Karpas-422 (cell line): ENCODE results near the gene AGRN. TPM values are rescaled to one million over a fixed set of nuclear protein-coding genes. Genes with fewer than 3 reads are reported as not detected.

Experiments used
- DNase-seq: peaks from one replicate; pipeline ENCODE4 v3.0.0-alpha.2; 2015
- H2AFZ ChIP-seq: fragments of 200-600 bp; sonication (generic); 2 replicates; pipeline ENCODE4 v1.6.1; 2014; ENCODE audit warnings: antibody characterized with exemption, low read length, mixed read lengths
- H3K27ac ChIP-seq: fragments of 200-600 bp; sonication (generic); 2 replicates; pipeline ENCODE4 v1.5.1; 2014; ENCODE audit warnings: mild to moderate bottlenecking, low read length, moderate library complexity
- H3K27me3 ChIP-seq: fragments of 200-600 bp; sonication (generic); 2 replicates; pipeline ENCODE4 v1.6.1; 2014; ENCODE audit warnings: low read length, mixed read lengths
- H3K36me3 ChIP-seq: fragments of 200-600 bp; sonication (generic); 2 replicates; pipeline ENCODE4 v1.6.1; 2014; ENCODE audit warnings: low read length, mixed read lengths; ENCODE audit not compliant: insufficient read depth
- H3K4me1 ChIP-seq: fragments of 200-600 bp; sonication (generic); 2 replicates; pipeline ENCODE4 v1.6.1; 2014; ENCODE audit warnings: mild to moderate bottlenecking, low read length, mixed read lengths
- H3K4me2 ChIP-seq: fragments of 200-600 bp; sonication (generic); 2 replicates; pipeline ENCODE4 v1.6.1; 2014; ENCODE audit warnings: low read length, low read depth, mild to moderate bottlenecking; ENCODE audit not compliant: poor library complexity, severe bottlenecking
- H3K4me3 ChIP-seq: fragments of 200-600 bp; sonication (generic); 2 replicates; pipeline ENCODE4 v1.5.1; 2014; ENCODE audit warnings: mild to moderate bottlenecking, antibody characterized with exemption, low read length, mixed read lengths
- H3K79me2 ChIP-seq: fragments of 200-600 bp; sonication (generic); 2 replicates; pipeline ENCODE4 v1.6.1; 2014; ENCODE audit warnings: mild to moderate bottlenecking, low read length, mixed read lengths
- H3K9ac ChIP-seq: fragments of 200-600 bp; sonication (generic); 2 replicates; pipeline ENCODE4 v1.6.0; 2014; ENCODE audit warnings: low read length
- H3K9me2 ChIP-seq: fragments of 200-600 bp; sonication (generic), shearing (Covaris generic); replicated peaks from 2 replicates; pipeline ENCODE4 v1.6.0; 2014; ENCODE audit warnings: mild to moderate bottlenecking, low read length, moderate library complexity; ENCODE audit not compliant: insufficient read depth
- H3K9me3 ChIP-seq: fragments of 300-700, 200-600 bp; sonication (generic); 2 replicates; pipeline ENCODE4 v1.6.1; 2014; ENCODE audit warnings: low read length, mixed read lengths
- H4K20me1 ChIP-seq: fragments of 200-600 bp; sonication (generic); 2 replicates; pipeline ENCODE4 v1.6.1; 2014; ENCODE audit warnings: mild to moderate bottlenecking, antibody characterized with exemption, low read length, low read depth; ENCODE audit not compliant: insufficient read depth
- total RNA-seq: library from RNA; depleted of rRNA; stranded (reverse); fragments of >200 nt; shearing (Covaris generic); gene quantifications from 2 replicates; pipeline ENCODE4 v1.2.3, GENCODE V29; 2014; ENCODE audit warnings: low replicate concordance

Gene AGRN
- total RNA-seq, 1 experiment from 2014 or later = 2.4 TPM

DNA sequence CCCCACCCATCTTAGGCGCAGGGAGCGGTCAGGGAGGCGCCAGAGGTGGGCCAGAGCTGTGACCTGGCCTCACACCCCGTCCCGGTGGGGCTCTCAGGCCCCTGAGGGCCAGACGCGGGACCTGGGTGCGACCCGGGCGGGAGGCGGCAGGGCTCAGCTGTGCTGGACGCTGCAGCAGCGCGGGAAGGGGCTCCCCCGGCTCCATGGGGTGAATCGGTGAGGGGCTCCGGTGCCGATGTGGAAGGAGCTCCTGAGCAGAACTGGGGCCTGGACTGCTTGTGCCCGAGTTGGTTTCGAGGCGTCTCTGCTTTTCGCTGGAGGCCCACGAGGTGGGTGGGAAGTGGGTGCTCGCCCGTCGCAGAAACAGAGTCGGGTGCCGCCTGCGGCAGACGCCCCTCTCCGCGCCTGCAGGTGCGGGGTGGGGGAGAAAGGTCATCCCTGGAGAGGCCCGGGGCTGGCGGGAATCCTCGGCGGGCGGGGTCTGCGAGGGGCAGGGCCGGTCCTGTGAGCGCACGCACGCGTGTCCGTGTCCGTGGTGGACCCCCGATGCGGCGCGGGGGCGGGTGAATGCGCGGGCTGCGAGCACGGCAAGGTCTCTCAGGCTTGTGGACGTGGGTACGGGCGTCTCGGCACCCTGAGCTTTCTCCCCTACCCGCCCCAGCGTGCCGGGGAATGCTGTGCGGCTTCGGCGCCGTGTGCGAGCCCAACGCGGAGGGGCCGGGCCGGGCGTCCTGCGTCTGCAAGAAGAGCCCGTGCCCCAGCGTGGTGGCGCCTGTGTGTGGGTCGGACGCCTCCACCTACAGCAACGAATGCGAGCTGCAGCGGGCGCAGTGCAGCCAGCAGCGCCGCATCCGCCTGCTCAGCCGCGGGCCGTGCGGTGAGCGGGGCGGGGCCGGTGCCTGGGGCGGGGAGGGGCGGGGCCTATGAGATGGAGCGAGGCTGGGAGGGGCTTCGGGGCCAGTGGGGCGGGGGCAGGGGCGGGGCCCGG is 20.4 kb downstream of the AGRN start:
- Histone ChIP-seq H3K9ac (no peak overlapping the region), H4K20me1 (peaks cover 39% of the 10 kb centered on the region; the same call in 1 of the 2 replicates), H3K9me2 (no peaks in the 10 kb centered on the region), H3K4me2 (no peak overlapping the region), H3K36me3 (no peaks in the 10 kb centered on the region), H3K27ac (no peak overlapping the region), H2AFZ (no peak overlapping the region), H3K27me3 (no peaks in the 10 kb centered on the region), H3K4me1 (peaks cover 5% of the 10 kb centered on the region), H3K9me3 (no peaks in the 10 kb centered on the region), H3K79me2 (no peaks in the 10 kb centered on the region), H3K4me3 (no peak overlapping the region)
- DNase-seq = peak; percentile 92

DNA sequence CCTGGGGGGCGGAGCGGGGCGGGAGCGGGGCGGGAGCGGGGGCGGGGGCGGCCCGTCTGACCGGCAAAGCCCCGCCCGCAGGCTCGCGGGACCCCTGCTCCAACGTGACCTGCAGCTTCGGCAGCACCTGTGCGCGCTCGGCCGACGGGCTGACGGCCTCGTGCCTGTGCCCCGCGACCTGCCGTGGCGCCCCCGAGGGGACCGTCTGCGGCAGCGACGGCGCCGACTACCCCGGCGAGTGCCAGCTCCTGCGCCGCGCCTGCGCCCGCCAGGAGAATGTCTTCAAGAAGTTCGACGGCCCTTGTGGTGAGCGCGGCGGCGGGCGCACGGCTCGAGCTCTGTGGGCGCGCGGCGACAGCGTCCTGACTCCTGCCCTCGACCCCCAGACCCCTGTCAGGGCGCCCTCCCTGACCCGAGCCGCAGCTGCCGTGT is 21.2 kb downstream of the AGRN start:
- DNase-seq = no peak
- Histone ChIP-seq H3K9me2 (no peaks in the 10 kb centered on the region), H3K4me2 (no peak overlapping the region), H4K20me1 (peaks cover 36% of the 10 kb centered on the region; the same call in 1 of the 2 replicates), H3K9ac (no peak overlapping the region), H2AFZ (no peak overlapping the region), H3K9me3 (no peaks in the 10 kb centered on the region), H3K27me3 (no peaks in the 10 kb centered on the region), H3K27ac (no peak overlapping the region), H3K4me1 (peaks cover 5% of the 10 kb centered on the region), H3K79me2 (no peaks in the 10 kb centered on the region), H3K4me3 (no peak overlapping the region), H3K36me3 (no peaks in the 10 kb centered on the region)

DNA sequence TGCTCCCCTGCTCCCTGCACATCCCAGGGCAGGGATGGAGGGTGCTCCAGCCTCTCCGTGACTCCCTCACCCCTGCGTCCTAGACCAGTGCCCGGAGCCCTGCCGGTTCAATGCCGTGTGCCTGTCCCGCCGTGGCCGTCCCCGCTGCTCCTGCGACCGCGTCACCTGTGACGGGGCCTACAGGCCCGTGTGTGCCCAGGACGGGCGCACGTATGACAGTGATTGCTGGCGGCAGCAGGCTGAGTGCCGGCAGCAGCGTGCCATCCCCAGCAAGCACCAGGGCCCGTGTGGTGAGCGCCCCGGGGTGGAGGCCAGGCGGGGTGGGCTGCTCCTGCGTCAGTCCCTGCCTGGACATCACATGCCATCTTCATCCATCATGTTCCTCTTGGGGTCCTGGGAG is 22.0 kb downstream of the AGRN start:
- Histone ChIP-seq H3K9ac (no peak overlapping the region), H3K4me1 (peaks cover 5% of the 10 kb centered on the region), H3K4me2 (no peak overlapping the region), H3K9me3 (no peaks in the 10 kb centered on the region), H3K9me2 (no peaks in the 10 kb centered on the region), H3K27ac (no peak overlapping the region), H3K27me3 (no peaks in the 10 kb centered on the region), H3K79me2 (no peaks in the 10 kb centered on the region), H3K4me3 (no peak overlapping the region), H2AFZ (no peak overlapping the region), H3K36me3 (no peaks in the 10 kb centered on the region), H4K20me1 (peaks cover 30% of the 10 kb centered on the region; the same call in 1 of the 2 replicates)
- DNase-seq = no peak

DNA sequence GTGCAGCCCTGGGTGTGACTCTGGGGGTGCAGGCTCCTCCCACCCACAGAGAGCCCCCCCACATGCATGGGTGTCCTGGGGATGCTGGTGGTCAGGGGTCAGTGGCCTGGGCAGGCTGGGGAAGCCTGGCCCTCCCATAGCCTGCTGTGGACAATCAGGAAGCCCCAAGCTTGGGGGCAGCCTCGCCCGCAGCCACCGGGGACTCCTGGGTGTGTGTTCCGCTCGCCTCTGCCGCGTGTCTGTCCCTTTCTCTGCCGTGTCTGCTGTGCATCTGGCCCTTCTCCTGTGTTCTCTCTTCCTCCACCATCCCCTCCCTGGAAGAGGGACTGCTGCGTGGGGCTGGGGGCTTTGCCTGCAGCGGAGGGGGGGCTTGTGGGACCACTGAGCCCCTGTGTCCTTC is 22.9 kb downstream of the AGRN start:
- no peaks in the 10 kb centered on the region for H3K79me2 ChIP-seq
- H2AFZ ChIP-seq = no peak overlapping the region
- H3K9me2 ChIP-seq = no peaks in the 10 kb centered on the region
- no peaks in the 10 kb centered on the region for H3K9me3 ChIP-seq
- H4K20me1 ChIP-seq = peaks cover 20% of the 10 kb centered on the region; the same call in 1 of the 2 replicates
- no peak overlapping the region for H3K9ac ChIP-seq
- no peaks in the 10 kb centered on the region for H3K36me3 ChIP-seq
- H3K27me3 ChIP-seq = no peaks in the 10 kb centered on the region
- H3K4me1 ChIP-seq = peaks cover 5% of the 10 kb centered on the region
- H3K4me3 ChIP-seq = no peak overlapping the region
- H3K27ac ChIP-seq = no peak overlapping the region
- H3K4me2 ChIP-seq = no peak overlapping the region
- DNase-seq = no peak

DNA sequence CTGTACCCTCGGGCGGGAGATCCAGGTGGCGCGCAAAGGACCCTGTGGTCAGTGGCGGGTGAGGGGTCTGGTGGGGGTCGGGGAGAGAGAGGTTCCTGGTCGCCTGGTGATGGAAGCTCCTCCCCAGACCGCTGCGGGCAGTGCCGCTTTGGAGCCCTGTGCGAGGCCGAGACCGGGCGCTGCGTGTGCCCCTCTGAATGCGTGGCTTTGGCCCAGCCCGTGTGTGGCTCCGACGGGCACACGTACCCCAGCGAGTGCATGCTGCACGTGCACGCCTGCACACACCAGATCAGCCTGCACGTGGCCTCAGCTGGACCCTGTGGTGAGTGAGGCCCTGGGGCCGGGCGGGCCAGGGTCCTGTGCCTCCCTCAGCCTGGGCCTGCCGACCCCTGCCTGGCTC is 23.5 kb downstream of the AGRN start:
- DNase-seq = no peak
- H3K9me3 ChIP-seq = no peaks in the 10 kb centered on the region
- no peak overlapping the region for H3K4me2 ChIP-seq
- H2AFZ ChIP-seq = no peak overlapping the region
- no peaks in the 10 kb centered on the region for H3K36me3 ChIP-seq
- H3K9ac ChIP-seq = no peak overlapping the region
- H3K4me1 ChIP-seq = peaks cover 5% of the 10 kb centered on the region
- H3K9me2 ChIP-seq = no peaks in the 10 kb centered on the region
- peaks cover 15% of the 10 kb centered on the region; the same call in 1 of the 2 replicates for H4K20me1 ChIP-seq
- H3K79me2 ChIP-seq = no peaks in the 10 kb centered on the region
- no peaks in the 10 kb centered on the region for H3K27me3 ChIP-seq
- no peak overlapping the region for H3K27ac ChIP-seq
- H3K4me3 ChIP-seq = no peak overlapping the region

DNA sequence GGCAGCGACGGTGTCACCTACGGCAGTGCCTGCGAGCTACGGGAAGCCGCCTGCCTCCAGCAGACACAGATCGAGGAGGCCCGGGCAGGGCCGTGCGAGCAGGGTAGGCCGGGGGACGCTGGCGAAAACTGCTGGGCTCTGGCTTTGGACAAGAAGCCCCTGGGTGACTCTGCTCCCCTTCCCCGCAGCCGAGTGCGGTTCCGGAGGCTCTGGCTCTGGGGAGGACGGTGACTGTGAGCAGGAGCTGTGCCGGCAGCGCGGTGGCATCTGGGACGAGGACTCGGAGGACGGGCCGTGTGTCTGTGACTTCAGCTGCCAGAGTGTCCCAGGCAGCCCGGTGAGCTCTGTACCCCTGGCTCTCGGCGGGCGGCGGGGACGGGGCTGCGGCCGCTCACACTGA is 24.0 kb downstream of the AGRN start:
- Histone ChIP-seq H4K20me1 (peaks cover 11% of the 10 kb centered on the region; the same call in 1 of the 2 replicates), H3K9me2 (no peaks in the 10 kb centered on the region), H3K4me3 (no peak overlapping the region), H3K4me1 (peaks cover 5% of the 10 kb centered on the region), H3K27ac (no peak overlapping the region), H3K36me3 (no peaks in the 10 kb centered on the region), H3K4me2 (no peak overlapping the region), H3K9ac (no peak overlapping the region), H3K9me3 (no peaks in the 10 kb centered on the region), H3K79me2 (no peaks in the 10 kb centered on the region), H2AFZ (no peak overlapping the region), H3K27me3 (no peaks in the 10 kb centered on the region)
- no peak for DNase-seq

DNA sequence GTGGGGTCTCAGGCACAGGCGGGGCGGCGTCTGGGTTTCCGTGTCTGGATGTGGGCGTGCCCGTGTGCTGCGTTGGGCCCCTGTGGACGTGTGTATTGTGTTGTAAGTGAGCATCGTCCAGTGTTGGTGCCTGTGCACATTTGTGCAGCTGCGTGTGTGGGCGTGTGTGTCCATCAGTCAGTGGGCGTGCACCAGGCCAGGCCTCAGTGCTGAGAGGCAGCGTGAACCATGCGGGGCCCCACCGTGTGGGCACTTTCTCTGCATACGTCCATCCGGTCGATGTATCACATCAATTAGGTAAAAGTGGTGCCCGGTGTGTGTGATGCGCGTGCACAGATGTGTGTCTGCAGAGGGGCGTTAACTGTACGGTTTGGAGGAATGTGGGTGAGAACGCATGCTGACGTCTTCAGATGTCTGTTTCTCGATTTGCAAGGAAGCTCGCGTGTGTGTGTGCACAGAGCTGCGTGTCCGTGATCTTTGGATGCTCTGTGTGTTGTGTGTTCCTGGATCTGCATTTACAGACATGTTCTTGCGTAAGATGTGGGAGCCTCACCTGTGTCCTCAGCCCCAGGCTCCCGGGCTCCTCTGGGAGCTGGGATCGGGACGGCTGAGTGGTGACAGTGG is 24.6 kb downstream of the AGRN start:
- peaks cover 5% of the 10 kb centered on the region for H3K4me1 ChIP-seq

DNA sequence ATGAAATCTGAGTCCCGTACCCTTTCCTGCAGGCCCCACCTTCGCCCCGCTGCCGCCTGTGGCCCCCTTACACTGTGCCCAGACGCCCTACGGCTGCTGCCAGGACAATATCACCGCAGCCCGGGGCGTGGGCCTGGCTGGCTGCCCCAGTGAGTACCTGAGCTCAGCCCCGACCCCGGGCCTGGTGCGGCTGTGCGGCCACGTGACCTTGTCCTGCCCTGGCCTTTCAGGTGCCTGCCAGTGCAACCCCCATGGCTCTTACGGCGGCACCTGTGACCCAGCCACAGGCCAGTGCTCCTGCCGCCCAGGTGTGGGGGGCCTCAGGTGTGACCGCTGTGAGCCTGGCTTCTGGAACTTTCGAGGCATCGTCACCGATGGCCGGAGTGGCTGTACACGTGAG is 25.2 kb downstream of the AGRN start:
- H3K9me3 ChIP-seq = no peaks in the 10 kb centered on the region
- H2AFZ ChIP-seq = no peak overlapping the region
- H3K4me1 ChIP-seq = peaks cover 5% of the 10 kb centered on the region
- no peak for DNase-seq
- H3K9ac ChIP-seq = no peak overlapping the region
- no peaks in the 10 kb centered on the region for H3K9me2 ChIP-seq
- H3K79me2 ChIP-seq = no peaks in the 10 kb centered on the region
- no peak overlapping the region for H3K27ac ChIP-seq
- no peaks in the 10 kb centered on the region for H3K36me3 ChIP-seq
- H3K4me3 ChIP-seq = no peak overlapping the region
- 0 out of 2 replicates have a peak, but pooled peaks cover 4% of the 10 kb centered on the region for H4K20me1 ChIP-seq
- no peak overlapping the region for H3K4me2 ChIP-seq
- no peaks in the 10 kb centered on the region for H3K27me3 ChIP-seq

More for the DNA sequence above, 24.6 kb downstream of the AGRN start:
- H3K9me2 ChIP-seq = no peaks in the 10 kb centered on the region
- 0 out of 2 replicates have a peak, but pooled peaks cover 8% of the 10 kb centered on the region for H4K20me1 ChIP-seq
- no peak overlapping the region for H3K27ac ChIP-seq
- H3K9ac ChIP-seq = no peak overlapping the region
- H3K4me3 ChIP-seq = no peak overlapping the region
- no peaks in the 10 kb centered on the region for H3K36me3 ChIP-seq
- H3K4me2 ChIP-seq = no peak overlapping the region
- no peak for DNase-seq
- H3K79me2 ChIP-seq = no peaks in the 10 kb centered on the region
- no peak overlapping the region for H2AFZ ChIP-seq
- H3K9me3 ChIP-seq = no peaks in the 10 kb centered on the region
- H3K27me3 ChIP-seq = no peaks in the 10 kb centered on the region
